GM18505 (cell line): ENCODE results near the gene SBSN.

ENCODE experiments used
- ATAC-seq: cut with Tn5 transposase; IDR thresholded peaks from one replicate; pipeline ENCODE4 v1.9.1; 2021; ENCODE audit not compliant: unreplicated experiment
- POLR2A ChIP-seq: IDR thresholded peaks from 4 replicates; pipeline ENCODE4 v1.6.1; 2011; ENCODE audit warnings: borderline replicate concordance; ENCODE audit not compliant: insufficient read depth, insufficient read length; ENCODE audit errors: extremely low read depth

Gene SBSN

GRCh38 chr19:35549879-35550523 is 21.9 kb upstream of the SBSN start:
- ATAC-seq: no peak
- TF ChIP-seq POLR2A: no peak

GRCh38 chr19:35549174-35549788 is 21.2 kb upstream of the SBSN start:
- TF ChIP-seq POLR2A: no peak
- no peak for ATAC-seq

GRCh38 chr19:35546532-35546931 is 18.4 kb upstream of the SBSN start:
- no peak for ATAC-seq
- TF ChIP-seq POLR2A: no peak

GRCh38 chr19:35545855-35546381 is 17.8 kb upstream of the SBSN start:
- TF ChIP-seq POLR2A: no peak
- ATAC-seq: peak; percentile 35

GRCh38 chr19:35545001-35545854 is 17.1 kb upstream of the SBSN start, which contains the start of gene TMEM147:
TMEM147 (plus strand) TSS chr19:35545626; CDS start chr19:35545740, 114 bp downstream.
- TF ChIP-seq POLR2A: peak; percentile 84
- ATAC-seq: peak; percentile 78

GRCh38 chr19:35544110-35544802 is 16.1 kb upstream of the SBSN start:
- no peak for TF ChIP-seq POLR2A
- ATAC-seq: no peak

- ATAC-seq: no peak
- no peak for TF ChIP-seq POLR2A
Measured at GRCh38 chr19:35543280-35544109, 15.4 kb upstream of the SBSN start.

GRCh38 chr19:35542209-35542608 is 14.1 kb upstream of the SBSN start:
- TF ChIP-seq POLR2A: no peak
- no peak for ATAC-seq

- no peak for TF ChIP-seq POLR2A
- ATAC-seq: no peak
Measured at GRCh38 chr19:35540356-35540927, 12.3 kb upstream of the SBSN start.

- no peak for ATAC-seq
Measured at GRCh38 chr19:35539850-35540249, 11.7 kb upstream of the SBSN start.

GRCh38 chr19:35539314-35539713 is 11.2 kb upstream of the SBSN start:
- TF ChIP-seq POLR2A: no peak
- ATAC-seq: no peak

More at GRCh38 chr19:35539850-35540249, 11.7 kb upstream of the SBSN start:
- TF ChIP-seq POLR2A: no peak

GRCh38 chr19:35534803-35535480 is 6.8 kb upstream of the SBSN start:
- no peak for ATAC-seq
- TF ChIP-seq POLR2A: no peak

- ATAC-seq: no peak
- no peak for TF ChIP-seq POLR2A
Measured at GRCh38 chr19:35533822-35534392, 5.8 kb upstream of the SBSN start.
